BE2C (cell line): ENCODE data around the gene EFNA5.

ENCODE experiments used
- DNase-seq: peaks from one replicate; pipeline ENCODE4 v3.0.0-alpha.2; 2020
- H3K27me3 ChIP-seq: fragments of 250-450 bp; sonication (Bioruptor Pico); 2 replicates; pipeline ENCODE4 v1.5.1; 2020; ENCODE audit warnings: mild to moderate bottlenecking
- H3K36me3 ChIP-seq: fragments of 250-450 bp; sonication (Bioruptor Pico); 2 replicates; pipeline ENCODE4 v1.5.1; 2020; ENCODE audit warnings: mild to moderate bottlenecking
- H3K4me1 ChIP-seq: fragments of 250-450 bp; sonication (Bioruptor Pico); 2 replicates; pipeline ENCODE4 v1.5.1; 2020
- H3K4me3 ChIP-seq: 2 replicates; pipeline ENCODE4 v1.5.1; 2011; ENCODE audit warnings: low read depth, low read length
- H3K9me3 ChIP-seq: fragments of 250-450 bp; sonication (Bioruptor Pico); 2 replicates; pipeline ENCODE4 v1.5.1; 2020
- TF ChIP-seq, protein P1 (sequence below): IDR thresholded peaks from 2 replicates; pipeline ENCODE4 v1.5.1; 2012; ENCODE audit warnings: mild to moderate bottlenecking, low read depth, low read length

EFNA5 gene

GRCh38 chr5:107363768-107364167 is 307.0 kb downstream of the EFNA5 start:
- H3K4me1 ChIP-seq, result peaks cover 7% of the 10 kb centered on the region
- DNase-seq, result no peak
- no peak overlapping the region for H3K4me3 ChIP-seq
- no peaks in the 10 kb centered on the region for H3K27me3 ChIP-seq
- no peaks in the 10 kb centered on the region for H3K36me3 ChIP-seq
- H3K9me3 ChIP-seq, result peaks cover 5% of the 10 kb centered on the region; the same call in 1 of the 2 replicates
- TF ChIP-seq, protein P1, sequence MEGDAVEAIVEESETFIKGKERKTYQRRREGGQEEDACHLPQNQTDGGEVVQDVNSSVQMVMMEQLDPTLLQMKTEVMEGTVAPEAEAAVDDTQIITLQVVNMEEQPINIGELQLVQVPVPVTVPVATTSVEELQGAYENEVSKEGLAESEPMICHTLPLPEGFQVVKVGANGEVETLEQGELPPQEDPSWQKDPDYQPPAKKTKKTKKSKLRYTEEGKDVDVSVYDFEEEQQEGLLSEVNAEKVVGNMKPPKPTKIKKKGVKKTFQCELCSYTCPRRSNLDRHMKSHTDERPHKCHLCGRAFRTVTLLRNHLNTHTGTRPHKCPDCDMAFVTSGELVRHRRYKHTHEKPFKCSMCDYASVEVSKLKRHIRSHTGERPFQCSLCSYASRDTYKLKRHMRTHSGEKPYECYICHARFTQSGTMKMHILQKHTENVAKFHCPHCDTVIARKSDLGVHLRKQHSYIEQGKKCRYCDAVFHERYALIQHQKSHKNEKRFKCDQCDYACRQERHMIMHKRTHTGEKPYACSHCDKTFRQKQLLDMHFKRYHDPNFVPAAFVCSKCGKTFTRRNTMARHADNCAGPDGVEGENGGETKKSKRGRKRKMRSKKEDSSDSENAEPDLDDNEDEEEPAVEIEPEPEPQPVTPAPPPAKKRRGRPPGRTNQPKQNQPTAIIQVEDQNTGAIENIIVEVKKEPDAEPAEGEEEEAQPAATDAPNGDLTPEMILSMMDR, result no peak

- DNase-seq, result no peak
- Histone ChIP-seq H3K4me3 (no peak overlapping the region), H3K36me3 (no peaks in the 10 kb centered on the region), H3K9me3 (peaks cover 5% of the 10 kb centered on the region; the same call in 1 of the 2 replicates), H3K27me3 (no peaks in the 10 kb centered on the region), H3K4me1 (peaks cover 7% of the 10 kb centered on the region)
- TF ChIP-seq, protein P1, result no peak
These were observed 308.8 kb downstream of the EFNA5 start for GRCh38 chr5:107361945-107362344.

- H3K9me3 ChIP-seq, result peaks cover 5% of the 10 kb centered on the region; the same call in 1 of the 2 replicates
- H3K4me3 ChIP-seq, result no peak overlapping the region
- peaks cover 7% of the 10 kb centered on the region for H3K4me1 ChIP-seq
- no peak for DNase-seq
- no peaks in the 10 kb centered on the region for H3K36me3 ChIP-seq
- TF ChIP-seq, protein P1, result no peak
- H3K27me3 ChIP-seq, result no peaks in the 10 kb centered on the region
These were observed 310.9 kb downstream of the EFNA5 start for GRCh38 chr5:107359916-107360234.

DNA sequence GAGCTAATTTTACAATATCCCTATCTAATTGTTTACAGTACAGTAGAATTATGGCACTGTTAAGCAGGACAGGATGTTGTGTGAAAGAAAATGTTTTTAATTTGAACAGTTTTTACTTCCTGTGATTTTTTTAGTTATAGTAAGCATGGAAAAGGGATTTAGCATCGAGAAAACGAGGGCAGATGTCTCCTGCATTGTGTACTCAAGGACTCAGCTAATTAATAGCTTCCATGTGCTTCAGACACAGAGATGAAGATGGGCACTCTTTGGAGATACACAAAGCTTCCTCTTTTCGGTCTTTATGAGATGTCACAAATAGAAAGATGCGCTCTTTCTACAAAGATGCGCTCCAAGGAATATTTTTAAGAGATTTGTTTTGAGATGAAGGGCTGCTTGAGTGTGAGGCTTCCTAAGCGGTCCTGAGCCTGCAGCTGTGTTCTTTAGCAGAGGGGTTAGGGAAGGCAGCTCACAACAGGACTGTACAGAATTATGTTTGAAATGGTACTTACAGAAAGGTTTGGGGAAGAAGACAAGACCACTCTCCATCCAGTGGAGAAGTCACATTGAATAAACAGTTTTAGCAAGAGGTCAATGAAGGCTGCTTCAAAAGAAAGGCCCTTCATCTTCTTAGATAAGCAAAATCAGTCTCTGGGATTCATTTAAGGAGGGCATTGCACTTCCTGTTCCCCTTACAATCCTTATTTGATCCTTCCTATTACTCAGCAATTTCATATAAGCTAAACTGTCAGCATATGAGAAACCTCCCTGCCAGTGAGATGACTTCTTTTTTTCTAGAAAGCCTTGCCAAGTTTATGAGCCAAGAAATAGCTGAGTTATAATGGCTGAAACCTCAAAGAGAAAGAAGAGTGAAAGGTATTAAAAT is 311.5 kb downstream of the EFNA5 start:
- no peaks in the 10 kb centered on the region for H3K36me3 ChIP-seq
- no peaks in the 10 kb centered on the region for H3K27me3 ChIP-seq
- TF ChIP-seq, protein P1, result no peak
- H3K4me3 ChIP-seq, result no peak overlapping the region
- H3K4me1 ChIP-seq, result peaks cover 7% of the 10 kb centered on the region
- no peak for DNase-seq
- H3K9me3 ChIP-seq, result peaks cover 5% of the 10 kb centered on the region; the same call in 1 of the 2 replicates

- H3K4me1 ChIP-seq, result peaks cover 7% of the 10 kb centered on the region
- DNase-seq, result no peak
These were observed 313.8 kb downstream of the EFNA5 start for GRCh38 chr5:107356891-107357290.

More at GRCh38 chr5:107356891-107357290, 313.8 kb downstream of the EFNA5 start:
- TF ChIP-seq, protein P1, result no peak
- Histone ChIP-seq H3K9me3 (peaks cover 5% of the 10 kb centered on the region; the same call in 1 of the 2 replicates), H3K36me3 (no peaks in the 10 kb centered on the region), H3K4me3 (no peak overlapping the region), H3K27me3 (no peaks in the 10 kb centered on the region)
